ENCODE measurements around the gene RELN. TPM values are rescaled to one million over a fixed set of nuclear protein-coding genes. Genes with fewer than 3 reads are reported as not detected.

Gene RELN
- total and polyA plus RNA-seq, 4 experiments from 2014 or later, result not detected

- intact Hi-C loops (cut with micrococcal nuclease), result no loop called here
- POLR2A ChIA-PET (ENCODE audit: partially characterized antibody), result no interaction called here
- Histone ChIP-seq H3K27ac (ENCODE audit: low read depth, low read length) (no peak overlapping the region), H3K9me3 (ENCODE audit: control insufficient read depth in 1 of 2, low read length in 2 of 2) (no peaks in the 10 kb centered on the region), H3K27me3 (ENCODE audit: insufficient read depth, low read length) (no peaks in the 10 kb centered on the region), H3K4me3 (ENCODE audit: low read length in 2 of 2) (no peak overlapping the region), H3K36me3 (ENCODE audit: insufficient read depth, low read length) (no peaks in the 10 kb centered on the region), H3K4me1 (ENCODE audit: insufficient read depth, low read length) (no peaks in the 10 kb centered on the region)
- Mint-ChIP-seq H3K4me3 (no peak overlapping the region), H3K4me1 (no peaks in the 10 kb centered on the region), H3K27me3 (peaks cover 0 to 5% of the 10 kb centered on the region in 2 donors), H3K9me3 (peaks cover 0 to 3% (median 0%) of the 10 kb centered on the region in 8 donors), H3K36me3 (no peaks in the 10 kb centered on the region), H3K27ac (no peak overlapping the region)
- no peak for DNase-seq
- CTCF ChIA-PET (ENCODE audit: partially characterized antibody), result no interaction called here
Measured at GRCh38 chr7:103928581-103928980, 60.9 kb downstream of the RELN start.

DNA sequence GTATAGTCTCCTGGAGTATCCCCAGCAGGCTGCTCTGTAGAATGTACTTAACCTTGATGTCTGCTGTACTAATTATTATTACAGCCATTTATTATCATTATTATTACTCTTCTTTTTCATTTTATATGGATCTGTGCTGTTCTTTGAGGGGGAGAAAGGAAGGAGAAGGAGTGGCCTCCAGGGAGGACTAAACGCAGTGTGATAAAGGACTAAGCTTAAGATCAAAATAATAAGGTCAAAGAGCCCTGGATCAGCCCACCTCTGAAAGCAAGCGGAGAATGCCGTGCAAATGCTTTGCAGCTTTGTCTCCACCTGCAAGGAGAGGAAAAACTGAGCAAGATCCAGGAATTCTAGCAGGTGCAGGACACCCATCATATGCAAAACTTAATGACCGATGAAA lies 65.3 kb downstream of the RELN start:
- no peaks in the 10 kb centered on the region for H3K36me3 Mint-ChIP-seq

GRCh38 chr7:103922407-103922806 lies 67.1 kb downstream of the RELN start:
- no peak for DNase-seq
- Histone ChIP-seq H3K4me3 (ENCODE audit: low read length in 2 of 2) (no peak overlapping the region), H3K36me3 (ENCODE audit: insufficient read depth, low read length) (no peaks in the 10 kb centered on the region), H3K27ac (ENCODE audit: low read depth, low read length) (no peak overlapping the region), H3K27me3 (ENCODE audit: insufficient read depth, low read length) (no peaks in the 10 kb centered on the region), H3K9me3 (ENCODE audit: control insufficient read depth in 1 of 2, low read length in 2 of 2) (no peaks in the 10 kb centered on the region), H3K4me1 (ENCODE audit: insufficient read depth, low read length) (no peaks in the 10 kb centered on the region)
- Mint-ChIP-seq H3K9me3 (no peaks in the 10 kb centered on the region), H3K27me3 (peaks cover 1 to 14% of the 10 kb centered on the region in 2 donors), H3K36me3 (no peaks in the 10 kb centered on the region), H3K27ac (no peak overlapping the region), H3K4me1 (peaks cover 0 to 3% (median 0%) of the 10 kb centered on the region in 4 donors), H3K4me3 (no peak overlapping the region)
- ChIA-PET POLR2A (ENCODE audit: partially characterized antibody) (no interaction called here), CTCF (ENCODE audit: partially characterized antibody) (no interaction called here)
- intact Hi-C loops (cut with micrococcal nuclease), result no loop called here

More for the DNA sequence above, 65.3 kb downstream of the RELN start:
- ChIA-PET POLR2A (ENCODE audit: partially characterized antibody) (no interaction called here), CTCF (ENCODE audit: partially characterized antibody) (no interaction called here)
- H3K27me3 Mint-ChIP-seq, result peaks cover 0 to 10% of the 10 kb centered on the region in 2 donors
- Histone ChIP-seq H3K27me3 (ENCODE audit: insufficient read depth, low read length) (no peaks in the 10 kb centered on the region), H3K9me3 (ENCODE audit: control insufficient read depth in 1 of 2, low read length in 2 of 2) (no peaks in the 10 kb centered on the region), H3K27ac (ENCODE audit: low read depth, low read length) (no peak overlapping the region), H3K36me3 (ENCODE audit: insufficient read depth, low read length) (no peaks in the 10 kb centered on the region), H3K4me1 (ENCODE audit: insufficient read depth, low read length) (no peaks in the 10 kb centered on the region), H3K4me3 (ENCODE audit: low read length in 2 of 2) (no peak overlapping the region)
- H3K4me3 Mint-ChIP-seq, result no peak overlapping the region
- no peak for DNase-seq
- peaks cover 0 to 3% (median 0%) of the 10 kb centered on the region in 4 donors for H3K4me1 Mint-ChIP-seq
- intact Hi-C loops (cut with micrococcal nuclease), result no loop called here
- no peak overlapping the region for H3K27ac Mint-ChIP-seq
- no peaks in the 10 kb centered on the region for H3K9me3 Mint-ChIP-seq

DNA sequence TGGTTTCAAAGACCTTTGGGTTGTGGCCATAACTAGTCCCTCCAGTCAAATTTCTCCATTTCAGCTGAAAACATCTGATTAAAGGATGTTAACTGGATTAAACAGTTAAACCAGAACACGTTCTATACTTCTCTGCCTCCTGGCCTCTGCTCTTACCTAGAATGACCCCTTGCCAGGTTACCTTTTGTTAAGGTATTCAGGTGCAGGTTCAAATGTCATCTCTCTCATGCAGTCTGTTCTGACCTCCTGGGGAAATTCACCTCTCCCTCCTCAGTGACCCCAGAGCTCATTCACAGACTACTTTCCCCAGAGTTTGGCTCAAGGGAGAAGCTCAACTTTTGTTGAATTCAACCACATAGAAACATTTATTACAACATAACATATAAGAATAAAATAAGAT lies 67.8 kb downstream of the RELN start:
- POLR2A ChIA-PET (ENCODE audit: partially characterized antibody), result no interaction called here

GRCh38 chr7:103919272-103919868 lies 70.1 kb downstream of the RELN start:
- ChIA-PET POLR2A (ENCODE audit: partially characterized antibody) (no interaction called here), CTCF (ENCODE audit: partially characterized antibody) (no interaction called here)
- H3K9me3 Mint-ChIP-seq, result peaks cover 0 to 1% (median 0%) of the 10 kb centered on the region in 8 donors
- Histone ChIP-seq H3K4me3 (ENCODE audit: low read length in 2 of 2) (no peak overlapping the region), H3K36me3 (ENCODE audit: insufficient read depth, low read length) (no peaks in the 10 kb centered on the region), H3K27ac (ENCODE audit: low read depth, low read length) (no peak overlapping the region), H3K27me3 (ENCODE audit: insufficient read depth, low read length) (no peaks in the 10 kb centered on the region), H3K9me3 (ENCODE audit: control insufficient read depth in 1 of 2, low read length in 2 of 2) (no peaks in the 10 kb centered on the region), H3K4me1 (ENCODE audit: insufficient read depth, low read length) (no peaks in the 10 kb centered on the region)
- no peak for DNase-seq
- H3K27me3 Mint-ChIP-seq, result peaks cover 4 to 14% of the 10 kb centered on the region in 2 donors
- no peaks in the 10 kb centered on the region for H3K36me3 Mint-ChIP-seq
- no peak overlapping the region for H3K27ac Mint-ChIP-seq
- intact Hi-C loops (cut with micrococcal nuclease), result no loop called here
- no peak overlapping the region for H3K4me3 Mint-ChIP-seq
- H3K4me1 Mint-ChIP-seq, result peaks cover 0 to 3% (median 0%) of the 10 kb centered on the region in 4 donors

More for the DNA sequence above, 67.8 kb downstream of the RELN start:
- Histone ChIP-seq H3K4me1 (ENCODE audit: insufficient read depth, low read length) (no peaks in the 10 kb centered on the region), H3K27me3 (ENCODE audit: insufficient read depth, low read length) (no peaks in the 10 kb centered on the region), H3K9me3 (ENCODE audit: control insufficient read depth in 1 of 2, low read length in 2 of 2) (no peaks in the 10 kb centered on the region), H3K4me3 (ENCODE audit: low read length in 2 of 2) (no peak overlapping the region), H3K36me3 (ENCODE audit: insufficient read depth, low read length) (no peaks in the 10 kb centered on the region), H3K27ac (ENCODE audit: low read depth, low read length) (no peak overlapping the region)
- no peak for DNase-seq
- no peak overlapping the region for H3K27ac Mint-ChIP-seq
- peaks cover 2 to 14% of the 10 kb centered on the region in 2 donors for H3K27me3 Mint-ChIP-seq
- no peaks in the 10 kb centered on the region for H3K9me3 Mint-ChIP-seq
- no peaks in the 10 kb centered on the region for H3K36me3 Mint-ChIP-seq
- peaks cover 0 to 3% (median 0%) of the 10 kb centered on the region in 4 donors for H3K4me1 Mint-ChIP-seq
- CTCF ChIA-PET (ENCODE audit: partially characterized antibody), result no interaction called here
- no peak overlapping the region for H3K4me3 Mint-ChIP-seq
- intact Hi-C loops (cut with micrococcal nuclease), result no loop called here

- Histone ChIP-seq H3K27ac (ENCODE audit: low read depth, low read length) (no peak overlapping the region), H3K36me3 (ENCODE audit: insufficient read depth, low read length) (no peaks in the 10 kb centered on the region), H3K4me3 (ENCODE audit: low read length in 2 of 2) (no peak overlapping the region), H3K9me3 (ENCODE audit: control insufficient read depth in 1 of 2, low read length in 2 of 2) (no peaks in the 10 kb centered on the region), H3K27me3 (ENCODE audit: insufficient read depth, low read length) (no peaks in the 10 kb centered on the region), H3K4me1 (ENCODE audit: insufficient read depth, low read length) (no peaks in the 10 kb centered on the region)
- H3K9me3 Mint-ChIP-seq, result peaks cover 0 to 1% (median 0%) of the 10 kb centered on the region in 8 donors
- no peak overlapping the region for H3K27ac Mint-ChIP-seq
- no peaks in the 10 kb centered on the region for H3K36me3 Mint-ChIP-seq
- CTCF ChIA-PET (ENCODE audit: partially characterized antibody), result no interaction called here
- peaks cover 0 to 3% (median 0%) of the 10 kb centered on the region in 4 donors for H3K4me1 Mint-ChIP-seq
- POLR2A ChIA-PET (ENCODE audit: partially characterized antibody), result no interaction called here
- no peak overlapping the region for H3K4me3 Mint-ChIP-seq
- H3K27me3 Mint-ChIP-seq, result peaks cover 4 to 14% of the 10 kb centered on the region in 2 donors
- no peak for DNase-seq
- intact Hi-C loops (cut with micrococcal nuclease), result no loop called here
Measured at GRCh38 chr7:103918631-103919271, 70.7 kb downstream of the RELN start.

- Mint-ChIP-seq H3K27me3 (peaks cover 4 to 11% of the 10 kb centered on the region in 2 donors), H3K9me3 (peaks cover 0 to 1% (median 0%) of the 10 kb centered on the region in 8 donors), H3K27ac (no peak overlapping the region), H3K36me3 (no peaks in the 10 kb centered on the region), H3K4me1 (peaks cover 0 to 3% (median 0%) of the 10 kb centered on the region in 4 donors), H3K4me3 (no peak overlapping the region)
- ChIA-PET CTCF (ENCODE audit: partially characterized antibody) (no interaction called here), POLR2A (ENCODE audit: partially characterized antibody) (no interaction called here)
- no peaks in the 10 kb centered on the region for H3K4me1 ChIP-seq (ENCODE audit: insufficient read depth, low read length)
- no peaks in the 10 kb centered on the region for H3K36me3 ChIP-seq (ENCODE audit: insufficient read depth, low read length)
- no peak overlapping the region for H3K27ac ChIP-seq (ENCODE audit: low read depth, low read length)
- intact Hi-C loops (cut with micrococcal nuclease), result no loop called here
- H3K4me3 ChIP-seq (ENCODE audit: low read length in 2 of 2), result no peak overlapping the region
- DNase-seq, result no peak
- H3K9me3 ChIP-seq (ENCODE audit: control insufficient read depth in 1 of 2, low read length in 2 of 2), result no peaks in the 10 kb centered on the region
- H3K27me3 ChIP-seq (ENCODE audit: insufficient read depth, low read length), result no peaks in the 10 kb centered on the region
Measured at GRCh38 chr7:103915680-103916357, 73.6 kb downstream of the RELN start.

All from CD4-positive, alpha-beta memory T cell (primary cell).